ENCODE data around the gene TXNRD2.
"Not testable (repeated sequence)": the region's sequence is repeated elsewhere in the genome, so short reads cannot be mapped to it uniquely, and the experiment has no call there.

TXNRD2 gene

DNA sequence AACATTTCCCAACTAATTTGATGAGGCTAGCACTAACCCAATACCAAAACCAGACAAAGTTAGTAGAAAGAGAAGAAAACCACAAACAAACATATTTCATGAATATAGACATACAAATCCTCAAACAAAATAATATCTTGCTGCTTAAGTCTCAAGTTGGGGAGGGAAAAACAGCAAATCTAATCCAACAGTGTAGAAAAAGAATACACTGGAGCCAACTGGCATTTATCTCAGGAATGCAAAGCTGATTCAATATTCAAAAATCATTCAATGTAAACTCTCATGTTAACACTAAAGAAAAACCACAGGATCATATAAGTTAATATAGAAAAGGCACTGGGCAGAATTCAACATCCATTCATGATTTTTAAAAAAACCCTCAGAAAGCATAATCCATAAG lies 105.1 kb downstream of the TXNRD2 start:
- H3K14ac ChIP-seq (ENCODE audit: low read length) = no peak overlapping the region
- H3K4me3 ChIP-seq (ENCODE audit: low read length in 2 of 2) = no peak overlapping the region
- DNase-seq (ENCODE audit: low spot score) = no peak
- H2AK5ac ChIP-seq (ENCODE audit: low read depth, low read length) = no peak overlapping the region
- H3K36me3 ChIP-seq (replicated peaks in 1 of 2; ENCODE audit: control insufficient read depth in 2 of 2, insufficient read depth in 2 of 2, low read length in 2 of 2) = no peaks in the 10 kb centered on the region
- H3K4me2 ChIP-seq (ENCODE audit: insufficient read depth, low read length, poor library complexity, severe bottlenecking) = no peak overlapping the region
- H3K9ac ChIP-seq (ENCODE audit: low read depth, low read length, poor library complexity) = no peak overlapping the region
- no peak overlapping the region for H4K8ac ChIP-seq (ENCODE audit: low read depth, low read length)
- H3K9me3 ChIP-seq (replicated peaks in 1 of 2; ENCODE audit: control insufficient read depth in 2 of 2, insufficient read depth in 1 of 2, low read depth in 1 of 2, low read length in 2 of 2) = no peaks in the 10 kb centered on the region
- no peak overlapping the region for H2BK5ac ChIP-seq (ENCODE audit: low read length)
- H3K79me1 ChIP-seq (ENCODE audit: low read depth, low read length) = no peaks in the 10 kb centered on the region
- no peak overlapping the region for H2BK12ac ChIP-seq (ENCODE audit: low read length)
- no peak overlapping the region for H3K4ac ChIP-seq (ENCODE audit: low read length)
- H3K18ac ChIP-seq (ENCODE audit: low read length) = no peak overlapping the region
- no peak overlapping the region for H3K27ac ChIP-seq (replicated peaks; ENCODE audit: low read length)
- no peaks in the 10 kb centered on the region for H3K27me3 ChIP-seq (ENCODE audit: control insufficient read depth in 3 of 3, insufficient read depth in 3 of 3, low read depth in 1 of 3, low read length in 3 of 3)
- no peak overlapping the region for H3K23ac ChIP-seq (ENCODE audit: low read depth, low read length, poor library complexity)
- H3K4me1 ChIP-seq (ENCODE audit: control insufficient read depth in 2 of 2, insufficient read depth in 1 of 2, low read depth in 1 of 2, low read length in 2 of 2) = peaks cover 0 to 2% of the 10 kb centered on the region in 2 donors
- no peak overlapping the region for H2BK15ac ChIP-seq (ENCODE audit: low read length)
- no peak overlapping the region for H4K91ac ChIP-seq (ENCODE audit: low read depth, low read length, poor library complexity)
- H2BK120ac ChIP-seq (ENCODE audit: low read depth, low read length) = no peak overlapping the region
- no peak overlapping the region for H2AFZ ChIP-seq (ENCODE audit: low read length)

GRCh38 chr22:19834599-19834998 lies 107.0 kb downstream of the TXNRD2 start:
- H3K27me3 ChIP-seq (ENCODE audit: control insufficient read depth in 3 of 3, insufficient read depth in 3 of 3, low read depth in 1 of 3, low read length in 3 of 3) = no peaks in the 10 kb centered on the region
- no peak overlapping the region for H2BK15ac ChIP-seq (ENCODE audit: low read length)
- no peaks in the 10 kb centered on the region for H3K9me3 ChIP-seq (replicated peaks in 1 of 2; ENCODE audit: control insufficient read depth in 2 of 2, insufficient read depth in 1 of 2, low read depth in 1 of 2, low read length in 2 of 2)
- H2BK120ac ChIP-seq (ENCODE audit: low read depth, low read length) = no peak overlapping the region
- no peak overlapping the region for H3K27ac ChIP-seq (replicated peaks; ENCODE audit: low read length)
- no peaks in the 10 kb centered on the region for H3K4me1 ChIP-seq (ENCODE audit: control insufficient read depth in 2 of 2, insufficient read depth in 1 of 2, low read depth in 1 of 2, low read length in 2 of 2)
- no peak overlapping the region for H4K8ac ChIP-seq (ENCODE audit: low read depth, low read length)
- no peaks in the 10 kb centered on the region for H3K79me1 ChIP-seq (ENCODE audit: low read depth, low read length)
- no peak overlapping the region for H3K4me3 ChIP-seq (ENCODE audit: low read length in 2 of 2)
- no peak overlapping the region for H3K18ac ChIP-seq (ENCODE audit: low read length)
- no peak overlapping the region for H3K23ac ChIP-seq (ENCODE audit: low read depth, low read length, poor library complexity)
- no peak overlapping the region for H3K4ac ChIP-seq (ENCODE audit: low read length)
- H2AK5ac ChIP-seq (ENCODE audit: low read depth, low read length) = no peak overlapping the region
- no peak overlapping the region for H2AFZ ChIP-seq (ENCODE audit: low read length)
- H2BK5ac ChIP-seq (ENCODE audit: low read length) = no peak overlapping the region
- H3K4me2 ChIP-seq (ENCODE audit: insufficient read depth, low read length, poor library complexity, severe bottlenecking) = no peak overlapping the region
- H4K91ac ChIP-seq (ENCODE audit: low read depth, low read length, poor library complexity) = no peak overlapping the region
- no peak overlapping the region for H3K9ac ChIP-seq (ENCODE audit: low read depth, low read length, poor library complexity)
- DNase-seq (ENCODE audit: low spot score) = no peak
- no peaks in the 10 kb centered on the region for H3K36me3 ChIP-seq (replicated peaks in 1 of 2; ENCODE audit: control insufficient read depth in 2 of 2, insufficient read depth in 2 of 2, low read length in 2 of 2)
- H2BK12ac ChIP-seq (ENCODE audit: low read length) = no peak overlapping the region
- no peak overlapping the region for H3K14ac ChIP-seq (ENCODE audit: low read length)

GRCh38 chr22:19833327-19833726 lies 108.3 kb downstream of the TXNRD2 start:
- not testable (repeated sequence) for H3K36me3 ChIP-seq (replicated peaks in 1 of 2; ENCODE audit: control insufficient read depth in 2 of 2, insufficient read depth in 2 of 2, low read length in 2 of 2); H3K23ac ChIP-seq (ENCODE audit: low read depth, low read length, poor library complexity); H2BK15ac ChIP-seq (ENCODE audit: low read length); H3K9ac ChIP-seq (ENCODE audit: low read depth, low read length, poor library complexity); H3K9me3 ChIP-seq (replicated peaks in 1 of 2; ENCODE audit: control insufficient read depth in 2 of 2, insufficient read depth in 1 of 2, low read depth in 1 of 2, low read length in 2 of 2); H3K14ac ChIP-seq (ENCODE audit: low read length); H3K18ac ChIP-seq (ENCODE audit: low read length); H3K4ac ChIP-seq (ENCODE audit: low read length); H2BK5ac ChIP-seq (ENCODE audit: low read length); H3K27me3 ChIP-seq (ENCODE audit: control insufficient read depth in 3 of 3, insufficient read depth in 3 of 3, low read depth in 1 of 3, low read length in 3 of 3); H2AK5ac ChIP-seq (ENCODE audit: low read depth, low read length); DNase-seq (ENCODE audit: low spot score); H3K79me1 ChIP-seq (ENCODE audit: low read depth, low read length); H2BK12ac ChIP-seq (ENCODE audit: low read length); H4K8ac ChIP-seq (ENCODE audit: low read depth, low read length); H2AFZ ChIP-seq (ENCODE audit: low read length); H3K4me1 ChIP-seq (ENCODE audit: control insufficient read depth in 2 of 2, insufficient read depth in 1 of 2, low read depth in 1 of 2, low read length in 2 of 2); H4K91ac ChIP-seq (ENCODE audit: low read depth, low read length, poor library complexity); H3K27ac ChIP-seq (replicated peaks; ENCODE audit: low read length); H2BK120ac ChIP-seq (ENCODE audit: low read depth, low read length); H3K4me3 ChIP-seq (ENCODE audit: low read length in 2 of 2); H3K4me2 ChIP-seq (ENCODE audit: insufficient read depth, low read length, poor library complexity, severe bottlenecking)
- WGBS, 2 donors (ENCODE audit: extremely low coverage in 2 of 2, insufficient read length in 2 of 2, insufficient replicate concordance in 1 of 2) = no CpG with 5 or more reads among the region's 9 CpGs

DNA sequence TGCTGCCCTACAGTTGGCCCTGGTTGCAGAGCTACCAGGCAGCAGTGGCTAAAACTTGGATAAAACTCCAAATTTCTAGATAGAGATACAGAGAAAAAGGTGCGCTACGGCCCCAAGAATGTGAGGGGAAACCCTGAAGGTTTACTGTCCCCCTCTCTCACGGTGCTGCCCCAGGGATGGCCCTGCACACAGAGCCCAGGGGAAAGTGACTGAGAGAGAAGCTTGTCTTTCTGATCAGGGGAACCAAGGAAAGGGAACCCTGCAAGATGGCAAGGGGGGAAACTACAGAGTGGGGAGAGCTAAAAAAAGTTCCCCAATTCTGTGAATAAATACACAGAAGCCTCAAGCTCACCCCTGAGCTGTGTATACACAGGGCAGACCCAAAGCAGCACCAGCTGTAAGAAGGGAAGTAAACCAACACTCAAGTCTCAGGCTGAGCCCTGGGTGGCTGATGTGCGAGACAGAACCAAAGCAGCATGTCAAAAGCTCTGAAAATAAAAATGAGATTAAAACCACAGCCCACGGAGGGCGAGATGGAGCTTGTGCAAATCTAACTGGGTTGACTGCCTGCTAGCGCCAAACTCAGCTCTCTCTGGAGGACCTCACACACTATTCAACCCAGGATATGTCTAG lies 109.0 kb downstream of the TXNRD2 start:
- H2BK15ac ChIP-seq (ENCODE audit: low read length) = no peak overlapping the region
- no peak overlapping the region for H2AK5ac ChIP-seq (ENCODE audit: low read depth, low read length)
- H3K4ac ChIP-seq (ENCODE audit: low read length) = no peak overlapping the region
- H3K27me3 ChIP-seq (ENCODE audit: control insufficient read depth in 3 of 3, insufficient read depth in 3 of 3, low read depth in 1 of 3, low read length in 3 of 3) = no peaks in the 10 kb centered on the region
- H2BK12ac ChIP-seq (ENCODE audit: low read length) = no peak overlapping the region
- no peak overlapping the region for H3K23ac ChIP-seq (ENCODE audit: low read depth, low read length, poor library complexity)
- H3K27ac ChIP-seq (replicated peaks; ENCODE audit: low read length) = no peak overlapping the region
- H3K4me2 ChIP-seq (ENCODE audit: insufficient read depth, low read length, poor library complexity, severe bottlenecking) = no peak overlapping the region
- no peak overlapping the region for H4K91ac ChIP-seq (ENCODE audit: low read depth, low read length, poor library complexity)
- no peak overlapping the region for H2AFZ ChIP-seq (ENCODE audit: low read length)
- H3K9me3 ChIP-seq (replicated peaks in 1 of 2; ENCODE audit: control insufficient read depth in 2 of 2, insufficient read depth in 1 of 2, low read depth in 1 of 2, low read length in 2 of 2) = no peaks in the 10 kb centered on the region
- WGBS, 2 donors (ENCODE audit: extremely low coverage in 2 of 2, insufficient read length in 2 of 2, insufficient replicate concordance in 1 of 2) = no CpG with 5 or more reads among the region's 7 CpGs
- no peak overlapping the region for H3K4me3 ChIP-seq (ENCODE audit: low read length in 2 of 2)
- DNase-seq (ENCODE audit: low spot score) = no peak
- H3K4me1 ChIP-seq (ENCODE audit: control insufficient read depth in 2 of 2, insufficient read depth in 1 of 2, low read depth in 1 of 2, low read length in 2 of 2) = no peaks in the 10 kb centered on the region
- no peaks in the 10 kb centered on the region for H3K79me1 ChIP-seq (ENCODE audit: low read depth, low read length)
- no peak overlapping the region for H3K18ac ChIP-seq (ENCODE audit: low read length)
- H4K8ac ChIP-seq (ENCODE audit: low read depth, low read length) = no peak overlapping the region
- H3K14ac ChIP-seq (ENCODE audit: low read length) = no peak overlapping the region
- H2BK5ac ChIP-seq (ENCODE audit: low read length) = no peak overlapping the region
- H3K36me3 ChIP-seq (replicated peaks in 1 of 2; ENCODE audit: control insufficient read depth in 2 of 2, insufficient read depth in 2 of 2, low read length in 2 of 2) = no peaks in the 10 kb centered on the region
- no peak overlapping the region for H3K9ac ChIP-seq (ENCODE audit: low read depth, low read length, poor library complexity)
- H2BK120ac ChIP-seq (ENCODE audit: low read depth, low read length) = no peak overlapping the region

Data from neuronal stem cell (in vitro differentiated cells).